Measurements from ENCODE around the gene STUB1.

GRCh38 chr16:714079-714478 lies 33.9 kb downstream of the STUB1 start:
- no peak for TF ChIP-seq POLR2A (IDR thresholded peaks at IDR 0.05; ENCODE audit: low read depth, low read length)
- no peak for TF ChIP-seq POU2F2 (IDR thresholded peaks at IDR 0.05; ENCODE audit: low read depth, low read length)
- no peak for TF ChIP-seq POLR2AphosphoS5 (IDR thresholded peaks at IDR 0.05; ENCODE audit: low read depth, low read length)
- TF ChIP-seq TAF1 (IDR thresholded peaks at IDR 0.05; ENCODE audit: low read depth, low read length), result no peak
